Erythroblast (primary cell): ENCODE results near the gene APP.

ENCODE experiments used
- GATA1 ChIP-seq: IDR thresholded peaks from 2 replicates; pipeline ENCODE4 v1.6.1; 2011; ENCODE audit warnings: low read depth, mild to moderate bottlenecking, control low read depth, low read length, moderate library complexity
- POLR2A ChIP-seq: IDR thresholded peaks from 2 replicates; pipeline ENCODE4 v1.6.1; 2011; ENCODE audit warnings: mild to moderate bottlenecking, low read length

- TF ChIP-seq POLR2A (no peak), GATA1 (no peak)
Observed at GRCh38 chr21:26007951-26008498, 162.5 kb downstream of the APP start.
